Upper lobe of left lung (tissue), 6 donors: ENCODE data around the gene CXCL5. TPM values are rescaled to one million over a fixed set of nuclear protein-coding genes. Genes with fewer than 3 reads are reported as not detected.

Experiments used
- ATAC-seq, 2 donors: fragments of 200-7000 bp; cut with Tn5 transposase; one replicate each; pipeline ENCODE4 v1.9.1; 2022; ENCODE audit warnings: mild to moderate bottlenecking in 2 of 2, moderate library complexity in 2 of 2; ENCODE audit not compliant: low FRiP score in 2 of 2
- DNase-seq, 2 donors: peaks; one replicate each; pipeline ENCODE4 v3.0.0-alpha.2; 2019 to 2020
- H3K27ac ChIP-seq, 4 donors: fragments of 200-600 bp; sonication (generic); one replicate each; pipeline ENCODE4 v1.5.1; 2016 to 2019
- H3K27me3 ChIP-seq, 4 donors: fragments of 200-600 bp; sonication (generic); one replicate each; pipeline ENCODE4 v1.5.1; 2017 to 2019
- H3K36me3 ChIP-seq, 4 donors: fragments of 200-600 bp; sonication (generic); one replicate each; pipeline ENCODE4 v1.5.1; 2016 to 2019
- H3K4me1 ChIP-seq, 4 donors: fragments of 200-600 bp; sonication (generic); one replicate each; pipeline ENCODE4 v1.5.1; 2018 to 2019
- H3K4me3 ChIP-seq, 4 donors: fragments of 200-600 bp; sonication (generic); one replicate each; pipeline ENCODE4 v1.5.1; 2017 to 2019; ENCODE audit warnings: mild to moderate bottlenecking in 2 of 4, moderate library complexity in 1 of 4
- H3K9me3 ChIP-seq, 4 donors: fragments of 200-600 bp; sonication (generic); one replicate each; pipeline ENCODE4 v1.5.1; 2018 to 2019
- EP300 ChIP-seq, 4 donors: sonication (generic); formaldehyde crosslinking; IDR thresholded peaks; one replicate each; pipeline ENCODE4 v1.5.1; 2017; ENCODE audit warnings: antibody characterized with exemption in 4 of 4, control low read depth in 2 of 4
- POLR2A ChIP-seq, 4 donors: fragments of 450-650 bp; IDR thresholded peaks; one replicate each; pipeline ENCODE4 v1.5.1; 2016 to 2017; ENCODE audit warnings: antibody characterized with exemption in 4 of 4, mild to moderate bottlenecking in 2 of 4
- POLR2AphosphoS5 ChIP-seq, 2 donors: sonication (generic); formaldehyde crosslinking; IDR thresholded peaks; one replicate each; pipeline ENCODE4 v1.5.1; 2017; ENCODE audit warnings: antibody characterized with exemption in 2 of 2
- WGBS, 2 donors: methylation state at CpG; one replicate each; pipeline ENCODE4 v1.1.5; 2017 to 2018; 5-methylcytosine and 5-hydroxymethylcytosine counted together
- total RNA-seq, 6 donors: library from RNA; depleted of rRNA in 4 of 6; stranded (reverse); fragments of >200 nt in 4 of 6; gene quantifications; one replicate each; pipeline versions ENCODE4 v1.1.0 to v1.2.1, GENCODE V29; 2016 to 2021
- TF ChIP-seq, protein P1 (sequence below), 6 experiments: fragments of 450-650 bp in 4 of 6; fragments of 200-600 bp in 2 of 6; sonication (generic) in 2 of 6; IDR thresholded peaks; one replicate each; pipeline ENCODE4 v1.5.1; 2016 to 2019; ENCODE audit warnings: antibody characterized with exemption in 6 of 6
- donor health status: DM: no; HTN: no; CAD: no; lungs with moderate emphysema.
- donor health status: DM: no; HTN: yes; CAD: no; lungs with severe emphysema.

CXCL5 gene
- total RNA-seq, 6 donors from 2014 or later, result 2.1 to 16.0 (median 6.7) TPM

DNA sequence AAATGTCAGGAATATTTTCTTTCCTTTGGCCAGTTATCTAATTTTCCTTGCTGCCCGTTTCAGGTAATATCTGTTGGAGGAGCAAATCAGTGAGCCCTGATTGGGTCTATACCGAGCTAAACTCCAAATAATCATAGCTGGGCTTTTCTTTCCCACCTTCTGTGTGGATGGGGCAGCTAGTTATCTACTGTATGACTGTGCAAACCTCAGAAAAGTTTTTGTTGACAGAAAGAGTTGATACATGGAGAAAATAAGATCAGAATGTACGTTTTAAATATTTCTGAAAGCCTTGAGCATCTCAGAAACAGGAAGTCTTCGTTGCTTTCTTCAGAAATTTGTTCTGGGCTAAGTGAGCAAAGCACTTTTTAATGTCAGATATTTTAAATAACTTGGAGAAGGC lies 6.2 kb upstream of the CXCL5 start:
- Histone ChIP-seq H3K27me3 (no peaks in the 10 kb centered on the region), H3K4me1 (peaks cover 0 to 3% (median 0%) of the 10 kb centered on the region in 4 donors), H3K9me3 (no peaks in the 10 kb centered on the region), H3K36me3 (no peaks in the 10 kb centered on the region), H3K27ac (no peak overlapping the region), H3K4me3 (no peak overlapping the region)
- DNase-seq, result no peak
- no peak for ATAC-seq
- 49 to 54% methylated on average over 4 of the region's 4 CpGs for WGBS, 2 donors
- TF ChIP-seq POLR2A (IDR thresholded peaks at IDR 0.05) (no peak), EP300 (IDR thresholded peaks at IDR 0.05) (no peak), POLR2AphosphoS5 (IDR thresholded peaks at IDR 0.05) (no peak)
- TF ChIP-seq, protein P1, sequence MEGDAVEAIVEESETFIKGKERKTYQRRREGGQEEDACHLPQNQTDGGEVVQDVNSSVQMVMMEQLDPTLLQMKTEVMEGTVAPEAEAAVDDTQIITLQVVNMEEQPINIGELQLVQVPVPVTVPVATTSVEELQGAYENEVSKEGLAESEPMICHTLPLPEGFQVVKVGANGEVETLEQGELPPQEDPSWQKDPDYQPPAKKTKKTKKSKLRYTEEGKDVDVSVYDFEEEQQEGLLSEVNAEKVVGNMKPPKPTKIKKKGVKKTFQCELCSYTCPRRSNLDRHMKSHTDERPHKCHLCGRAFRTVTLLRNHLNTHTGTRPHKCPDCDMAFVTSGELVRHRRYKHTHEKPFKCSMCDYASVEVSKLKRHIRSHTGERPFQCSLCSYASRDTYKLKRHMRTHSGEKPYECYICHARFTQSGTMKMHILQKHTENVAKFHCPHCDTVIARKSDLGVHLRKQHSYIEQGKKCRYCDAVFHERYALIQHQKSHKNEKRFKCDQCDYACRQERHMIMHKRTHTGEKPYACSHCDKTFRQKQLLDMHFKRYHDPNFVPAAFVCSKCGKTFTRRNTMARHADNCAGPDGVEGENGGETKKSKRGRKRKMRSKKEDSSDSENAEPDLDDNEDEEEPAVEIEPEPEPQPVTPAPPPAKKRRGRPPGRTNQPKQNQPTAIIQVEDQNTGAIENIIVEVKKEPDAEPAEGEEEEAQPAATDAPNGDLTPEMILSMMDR (IDR thresholded peaks at IDR 0.05), result no peak

- no peaks in the 10 kb centered on the region for H3K36me3 ChIP-seq
- no peak for DNase-seq
- peaks cover 7 to 11% (median 8%) of the 10 kb centered on the region in 4 donors for H3K4me1 ChIP-seq
- no peaks in the 10 kb centered on the region for H3K9me3 ChIP-seq
- H3K27me3 ChIP-seq, result no peaks in the 10 kb centered on the region
- ATAC-seq, result no peak
- H3K4me3 ChIP-seq, result no peak overlapping the region
- WGBS, 2 donors, result 83 to 85% methylated on average over 6 of the region's 6 CpGs
- H3K27ac ChIP-seq, result no peak overlapping the region
- no peak for TF ChIP-seq POLR2AphosphoS5 (IDR thresholded peaks at IDR 0.05)
- TF ChIP-seq, protein P1 (IDR thresholded peaks at IDR 0.05), result no peak
- TF ChIP-seq EP300 (IDR thresholded peaks at IDR 0.05), result no peak
- TF ChIP-seq POLR2A (IDR thresholded peaks at IDR 0.05), result no peak
Measured at GRCh38 chr4:74000301-74000700, 1.8 kb upstream of the CXCL5 start.

DNA sequence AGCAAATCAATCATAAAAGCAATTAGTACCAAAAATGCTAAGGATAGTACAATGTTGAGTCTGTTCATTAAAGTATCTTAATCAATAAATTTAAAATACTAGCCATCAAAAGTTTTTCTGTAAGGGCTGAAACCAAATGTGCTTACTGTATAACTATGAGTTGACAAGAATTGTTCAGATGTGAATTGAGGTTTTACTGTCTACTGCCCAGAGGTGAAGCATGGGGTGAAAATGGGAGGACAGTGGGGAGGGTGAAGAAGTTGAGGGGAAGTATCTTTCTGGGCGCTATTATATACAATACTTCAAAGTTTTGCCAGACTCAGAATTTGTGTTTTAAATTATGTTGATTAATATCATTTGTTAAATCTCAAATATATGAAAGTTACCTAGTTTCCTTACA lies 6.4 kb downstream of the CXCL5 start:
- Histone ChIP-seq H3K4me3 (no peak overlapping the region), H3K27ac (no peak overlapping the region), H3K36me3 (no peaks in the 10 kb centered on the region), H3K4me1 (no peaks in the 10 kb centered on the region), H3K9me3 (no peaks in the 10 kb centered on the region), H3K27me3 (no peaks in the 10 kb centered on the region)
- 0 to 3% methylated on average over 1 of the region's 1 CpG for WGBS, 2 donors
- no peak for TF ChIP-seq POLR2A (IDR thresholded peaks at IDR 0.05)
- TF ChIP-seq, protein P1 (IDR thresholded peaks at IDR 0.05), result no peak
- no peak for TF ChIP-seq EP300 (IDR thresholded peaks at IDR 0.05)
- TF ChIP-seq POLR2AphosphoS5 (IDR thresholded peaks at IDR 0.05), result no peak
- DNase-seq, result no peak
- no peak for ATAC-seq

GRCh38 chr4:73991742-73992000 lies 6.8 kb downstream of the CXCL5 start:
- TF ChIP-seq, protein P1 (IDR thresholded peaks at IDR 0.05), result no peak
- TF ChIP-seq EP300 (IDR thresholded peaks at IDR 0.05), result no peak
- no peak for TF ChIP-seq POLR2A (IDR thresholded peaks at IDR 0.05)
- no peak for TF ChIP-seq POLR2AphosphoS5 (IDR thresholded peaks at IDR 0.05)
- no peak for DNase-seq
- Histone ChIP-seq H3K36me3 (no peaks in the 10 kb centered on the region), H3K9me3 (no peaks in the 10 kb centered on the region), H3K27ac (no peak overlapping the region), H3K4me1 (no peaks in the 10 kb centered on the region), H3K27me3 (no peaks in the 10 kb centered on the region), H3K4me3 (no peak overlapping the region)
- ATAC-seq, result no peak
- WGBS, 2 donors, result 83 to 92% methylated on average over 1 of the region's 1 CpG

GRCh38 chr4:73990988-73991741 lies 7.3 kb downstream of the CXCL5 start:
- Histone ChIP-seq H3K27ac (no peak overlapping the region), H3K4me3 (no peak overlapping the region), H3K9me3 (no peaks in the 10 kb centered on the region), H3K27me3 (no peaks in the 10 kb centered on the region), H3K4me1 (no peaks in the 10 kb centered on the region), H3K36me3 (no peaks in the 10 kb centered on the region)
- ATAC-seq (no peak), DNase-seq (no peak)
- WGBS, 2 donors, result 81 to 86% methylated on average over 9 of the region's 9 CpGs
- TF ChIP-seq, protein P1 (IDR thresholded peaks at IDR 0.05), result no peak
- TF ChIP-seq EP300 (IDR thresholded peaks at IDR 0.05) (no peak), POLR2AphosphoS5 (IDR thresholded peaks at IDR 0.05) (no peak), POLR2A (IDR thresholded peaks at IDR 0.05) (no peak)
